Endothelial cell (in vitro differentiated cells): ENCODE measurements around the gene POLR3K. TPM values are rescaled to one million over a fixed set of nuclear protein-coding genes. Genes with fewer than 3 reads are reported as not detected.
"Not testable (repeated sequence)": the region's sequence is repeated elsewhere in the genome, so short reads cannot be mapped to it uniquely, and the experiment has no call there.

Source experiments
- DNase-seq: peaks from one replicate; pipeline ENCODE4 v3.0.0; 2021; ENCODE audit warnings: low spot score
- H3K27ac Mint-ChIP-seq: one replicate; pipeline ENCODE4 v1.8.0; 2021; ENCODE audit warnings: mixed read lengths, inconsistent platforms; ENCODE audit not compliant: unreplicated experiment
- H3K27me3 Mint-ChIP-seq: one replicate; pipeline ENCODE4 v1.8.0; 2021; ENCODE audit warnings: mild to moderate bottlenecking, moderate library complexity, mixed read lengths, inconsistent platforms; ENCODE audit not compliant: unreplicated experiment
- H3K36me3 Mint-ChIP-seq: one replicate; pipeline ENCODE4 v1.8.0; 2021; ENCODE audit warnings: mild to moderate bottlenecking, low read depth, mixed read lengths, inconsistent platforms; ENCODE audit not compliant: unreplicated experiment
- H3K4me1 Mint-ChIP-seq: one replicate; pipeline ENCODE4 v1.8.0; 2021; ENCODE audit warnings: mild to moderate bottlenecking, mixed read lengths, inconsistent platforms; ENCODE audit not compliant: unreplicated experiment
- H3K4me3 Mint-ChIP-seq: one replicate; pipeline ENCODE4 v1.8.0; 2021; ENCODE audit warnings: mild to moderate bottlenecking, mixed read lengths, inconsistent platforms; ENCODE audit not compliant: unreplicated experiment
- H3K9me3 Mint-ChIP-seq: one replicate; pipeline ENCODE4 v1.8.0; 2021; ENCODE audit warnings: mixed read lengths, inconsistent platforms; ENCODE audit not compliant: unreplicated experiment
- CTCF ChIP-seq: fragments of 200-600 bp; sonication (generic); IDR thresholded peaks from one replicate; pipeline ENCODE4 v1.5.0; 2021; ENCODE audit warnings: antibody characterized with exemption; ENCODE audit not compliant: unreplicated experiment
- total RNA-seq: library from RNA; stranded (reverse); fragmentation: NEBNext Ultra II Directional; extraction: Animal tissue kit (Norgen Biotek cat#: 25700); gene quantifications from one replicate; pipeline ENCODE4 v1.2.1, GENCODE V29; 2021; ENCODE audit not compliant: unreplicated experiment

Gene POLR3K
- total RNA-seq, 1 donor from 2014 or later, result 11.9 TPM

GRCh38 chr16:43294-43693 is 10.1 kb downstream of the POLR3K start:
- peaks cover 2% of the 10 kb centered on the region for H3K27me3 Mint-ChIP-seq
- no peak overlapping the region for H3K27ac Mint-ChIP-seq
- peaks cover 9% of the 10 kb centered on the region for H3K4me1 Mint-ChIP-seq
- H3K4me3 Mint-ChIP-seq, result no peak overlapping the region
- TF ChIP-seq CTCF, result no peak
- H3K9me3 Mint-ChIP-seq, result no peaks in the 10 kb centered on the region
- peaks cover 33% of the 10 kb centered on the region for H3K36me3 Mint-ChIP-seq
- no peak for DNase-seq

DNA sequence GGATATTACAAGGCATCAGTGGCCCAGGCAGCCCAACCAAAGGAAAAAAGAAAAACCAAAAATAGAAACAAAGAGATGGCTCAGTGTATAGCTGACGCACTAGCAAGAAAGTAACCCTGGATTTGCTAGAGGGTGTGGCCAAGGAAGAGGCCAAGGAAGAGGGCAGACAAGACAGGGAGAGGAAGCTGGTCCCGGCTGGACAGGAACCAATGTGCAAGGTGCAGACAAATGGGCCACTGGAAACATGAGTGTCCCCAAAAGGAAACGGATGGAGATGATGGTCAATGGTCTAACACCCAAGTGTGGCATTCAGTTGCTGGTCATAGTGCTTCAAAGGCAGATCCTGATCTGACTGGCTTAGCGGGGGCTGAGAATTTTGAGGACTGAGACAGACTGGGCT is 10.7 kb downstream of the POLR3K start:
- no peak overlapping the region for H3K4me3 Mint-ChIP-seq
- peaks cover 9% of the 10 kb centered on the region for H3K4me1 Mint-ChIP-seq
- H3K27me3 Mint-ChIP-seq, result peaks cover 2% of the 10 kb centered on the region
- no peaks in the 10 kb centered on the region for H3K9me3 Mint-ChIP-seq
- H3K36me3 Mint-ChIP-seq, result peaks cover 33% of the 10 kb centered on the region
- H3K27ac Mint-ChIP-seq, result no peak overlapping the region
- DNase-seq, result no peak
- no peak for TF ChIP-seq CTCF

DNA sequence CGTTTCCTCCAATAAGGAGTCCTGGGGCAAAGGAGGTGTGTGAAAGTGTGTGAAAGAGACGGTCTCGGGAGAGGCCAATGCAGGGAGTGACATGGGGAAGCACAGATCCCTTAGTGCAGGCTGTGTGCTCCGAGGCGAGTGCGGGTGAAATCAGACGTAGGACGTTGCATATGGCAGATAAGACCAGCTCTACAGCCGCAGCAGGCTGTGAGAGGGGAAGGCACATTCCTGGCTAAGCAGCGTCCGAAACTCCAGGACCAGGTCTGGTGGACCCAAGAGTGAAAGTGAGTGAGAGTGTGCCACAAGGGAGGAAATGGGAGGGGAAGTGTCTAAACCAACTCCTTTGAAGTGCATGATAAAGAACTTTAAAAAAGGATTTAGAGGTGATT is 11.3 kb downstream of the POLR3K start:
- Mint-ChIP-seq H3K36me3 (peaks cover 33% of the 10 kb centered on the region), H3K4me1 (peaks cover 9% of the 10 kb centered on the region)

GRCh38 chr16:41439-42068 is 11.9 kb downstream of the POLR3K start:
- Mint-ChIP-seq H3K9me3 (no peaks in the 10 kb centered on the region), H3K4me1 (peaks cover 9% of the 10 kb centered on the region), H3K4me3 (peak overlapping the region; percentile 19), H3K27me3 (peaks cover 2% of the 10 kb centered on the region), H3K36me3 (peaks cover 33% of the 10 kb centered on the region), H3K27ac (no peak overlapping the region)
- TF ChIP-seq CTCF, result no peak
- DNase-seq, result no peak

More for the DNA sequence above, 11.3 kb downstream of the POLR3K start:
- Mint-ChIP-seq H3K9me3 (no peaks in the 10 kb centered on the region), H3K27me3 (peaks cover 2% of the 10 kb centered on the region), H3K27ac (no peak overlapping the region), H3K4me3 (peak overlapping the region; percentile 19)
- TF ChIP-seq CTCF, result no peak
- no peak for DNase-seq

DNA sequence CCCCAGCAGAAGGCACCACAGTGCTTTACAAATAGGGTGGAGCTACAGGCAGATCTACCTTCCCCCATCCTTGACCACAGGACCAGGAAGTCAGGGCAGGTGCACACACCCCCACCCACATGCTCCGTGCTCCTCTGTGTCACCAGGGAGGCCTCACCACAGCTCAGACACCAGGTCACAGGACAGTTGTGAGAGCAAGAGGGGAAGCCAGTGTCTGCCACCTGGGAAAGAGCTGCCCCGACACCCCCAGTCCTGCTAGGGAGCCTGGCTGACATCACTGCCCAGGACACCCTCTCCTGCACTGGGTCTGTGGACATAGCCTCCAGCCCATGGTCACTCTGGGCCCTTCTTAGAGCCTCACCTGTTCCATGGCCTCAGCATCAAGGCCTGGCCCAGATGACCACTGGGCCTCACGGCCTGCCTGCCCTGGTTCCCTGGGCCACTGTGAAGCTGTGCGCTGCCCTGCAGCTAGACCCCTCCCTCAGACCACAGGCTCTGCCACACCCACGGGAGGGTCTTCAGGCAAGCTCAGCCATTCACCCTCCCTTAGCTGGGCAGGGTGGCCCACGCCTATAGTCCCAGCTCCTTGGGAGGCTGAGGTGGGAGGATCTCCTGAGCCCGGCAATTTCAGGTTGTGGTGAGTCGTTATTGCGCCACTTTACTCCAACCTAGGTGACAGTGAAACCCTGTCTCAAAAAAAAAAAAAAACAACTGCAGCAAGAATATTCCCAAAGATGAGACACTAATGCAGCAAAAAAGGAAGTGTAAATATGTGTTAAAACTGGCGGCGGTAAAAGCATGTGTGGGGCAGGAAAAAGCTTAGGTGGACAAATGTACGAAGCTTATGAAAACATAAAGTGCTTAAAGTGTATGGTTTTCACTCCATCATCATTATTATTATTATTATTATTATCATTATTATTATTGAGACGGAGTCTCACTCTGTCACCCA is 14.2 kb downstream of the POLR3K start:
- Mint-ChIP-seq H3K9me3 (no peaks in the 10 kb centered on the region), H3K27me3 (peaks cover 5% of the 10 kb centered on the region), H3K27ac (no peak overlapping the region), H3K36me3 (peaks cover 22% of the 10 kb centered on the region), H3K4me1 (peaks cover 15% of the 10 kb centered on the region), H3K4me3 (no peak overlapping the region)
- no peak for DNase-seq
- no peak for TF ChIP-seq CTCF

DNA sequence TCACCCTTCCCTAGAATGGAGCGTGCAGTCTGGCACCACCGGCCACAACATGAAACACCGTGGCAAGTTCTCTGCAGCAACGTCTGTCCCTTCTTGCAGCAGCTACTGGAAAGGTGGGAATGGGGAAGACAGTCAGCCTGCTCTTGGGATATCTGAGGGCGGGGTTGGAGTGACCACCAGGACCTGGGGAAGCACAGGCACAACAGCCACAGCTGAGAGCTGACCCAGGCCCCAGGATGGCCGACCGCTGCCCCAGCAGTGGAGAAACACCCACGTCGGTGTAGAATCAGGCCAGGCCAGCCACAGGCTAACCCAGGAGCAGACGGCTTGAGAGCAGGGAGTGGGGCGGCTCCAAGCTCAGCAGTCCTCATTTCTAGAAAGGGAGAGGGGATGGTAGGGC is 15.2 kb downstream of the POLR3K start:
- H3K27ac Mint-ChIP-seq, DNase-seq, H3K27me3 Mint-ChIP-seq, H3K9me3 Mint-ChIP-seq, H3K4me3 Mint-ChIP-seq: not testable (repeated sequence)
- peaks cover 16% of the 10 kb centered on the region for H3K36me3 Mint-ChIP-seq
- H3K4me1 Mint-ChIP-seq, result peaks cover 14% of the 10 kb centered on the region
